SKM-1 treated with dmso at 0.1 percent for 144 hours (cell line): ENCODE measurements around the gene MAML3.

Experiments
- DNase-seq: peaks from one replicate; lab custom pipeline; 2025; ENCODE audit not compliant: unreplicated experiment; lab: John Stamatoyannopoulos, UW

Gene MAML3

GRCh38 chr4:139905489-139905888 is 248.5 kb downstream of the MAML3 start:
- DNase-seq, result no peak

GRCh38 chr4:139904406-139904805 is 249.6 kb downstream of the MAML3 start:
- no peak for DNase-seq

- peak; percentile 10 for DNase-seq
Observed at GRCh38 chr4:139903845-139904244, 250.1 kb downstream of the MAML3 start.

GRCh38 chr4:139902321-139903320 is 251.4 kb downstream of the MAML3 start:
- DNase-seq, result no peak

GRCh38 chr4:139901531-139902320 is 252.3 kb downstream of the MAML3 start:
- DNase-seq, result no peak

GRCh38 chr4:139900964-139901376 is 253.0 kb downstream of the MAML3 start:
- DNase-seq, result no peak

GRCh38 chr4:139899346-139899745 is 254.6 kb downstream of the MAML3 start:
- no peak for DNase-seq

- no peak for DNase-seq
Observed at GRCh38 chr4:139898293-139898692, 255.7 kb downstream of the MAML3 start.

GRCh38 chr4:139896091-139896604 is 257.8 kb downstream of the MAML3 start:
- DNase-seq, result no peak

GRCh38 chr4:139893801-139894200 is 260.2 kb downstream of the MAML3 start:
- no peak for DNase-seq

- DNase-seq, result no peak
Observed at GRCh38 chr4:139892973-139893736, 260.8 kb downstream of the MAML3 start.

GRCh38 chr4:139890816-139891215 is 263.2 kb downstream of the MAML3 start:
- peak; percentile 12 for DNase-seq

- no peak for DNase-seq
Observed at GRCh38 chr4:139889901-139890300, 264.1 kb downstream of the MAML3 start.

- no peak for DNase-seq
Observed at GRCh38 chr4:139889264-139889663, 264.7 kb downstream of the MAML3 start.

GRCh38 chr4:139887962-139888735 is 265.8 kb downstream of the MAML3 start:
- no peak for DNase-seq

- no peak for DNase-seq
Observed at GRCh38 chr4:139887376-139887802, 266.6 kb downstream of the MAML3 start.

GRCh38 chr4:139886798-139887197 is 267.2 kb downstream of the MAML3 start:
- no peak for DNase-seq

- no peak for DNase-seq
Observed at GRCh38 chr4:139884438-139884837, 269.5 kb downstream of the MAML3 start.

- no peak for DNase-seq
Observed at GRCh38 chr4:139880841-139881240, 273.1 kb downstream of the MAML3 start.

- no peak for DNase-seq
Observed at GRCh38 chr4:139878050-139878449, 275.9 kb downstream of the MAML3 start.
